ENCODE results near the gene MID1IP1. TPM values are rescaled to one million over a fixed set of nuclear protein-coding genes. Genes with fewer than 3 reads are reported as not detected.

The MID1IP1 gene
- total and polyA plus RNA-seq, 2 of the 13 experiments (the other 11 are each of a cell fraction or from before 2014, with no cell fraction given), result 35.7 to 36.1 TPM

- TF ChIP-seq MAF1 (CRISPR knock-in tag; IDR thresholded peaks at IDR 0.05; ENCODE audit: borderline replicate concordance), result no peak
- no peak for TF ChIP-seq ZBTB38 (CRISPR knock-in tag; IDR thresholded peaks at IDR 0.05)
- peak; percentile 84 for TF ChIP-seq TBX2 (CRISPR knock-in tag; IDR thresholded peaks at IDR 0.05; ENCODE audit: borderline replicate concordance)
- 0 out of 2 replicates have a peak, but pooled peaks have one; percentile 44 for TF ChIP-seq SPEN (CRISPR knock-in tag; IDR thresholded peaks at IDR 0.05; ENCODE audit: low read depth)
- TF ChIP-seq ZNF460 (CRISPR knock-in tag; IDR thresholded peaks at IDR 0.05; ENCODE audit: borderline replicate concordance), result no peak
- TF ChIP-seq, protein P1, sequence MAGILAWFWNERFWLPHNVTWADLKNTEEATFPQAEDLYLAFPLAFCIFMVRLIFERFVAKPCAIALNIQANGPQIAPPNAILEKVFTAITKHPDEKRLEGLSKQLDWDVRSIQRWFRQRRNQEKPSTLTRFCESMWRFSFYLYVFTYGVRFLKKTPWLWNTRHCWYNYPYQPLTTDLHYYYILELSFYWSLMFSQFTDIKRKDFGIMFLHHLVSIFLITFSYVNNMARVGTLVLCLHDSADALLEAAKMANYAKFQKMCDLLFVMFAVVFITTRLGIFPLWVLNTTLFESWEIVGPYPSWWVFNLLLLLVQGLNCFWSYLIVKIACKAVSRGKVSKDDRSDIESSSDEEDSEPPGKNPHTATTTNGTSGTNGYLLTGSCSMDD (CRISPR knock-in tag; IDR thresholded peaks at IDR 0.05), result no peak
- TF ChIP-seq ZNF331 (CRISPR knock-in tag; IDR thresholded peaks at IDR 0.05), result peak; percentile 37; the same call in 1 of the 2 replicates
- peak; percentile 43; the same call in 1 of the 2 replicates for TF ChIP-seq SNAPC2 (CRISPR knock-in tag; IDR thresholded peaks at IDR 0.05)
- TF ChIP-seq, protein P2, sequence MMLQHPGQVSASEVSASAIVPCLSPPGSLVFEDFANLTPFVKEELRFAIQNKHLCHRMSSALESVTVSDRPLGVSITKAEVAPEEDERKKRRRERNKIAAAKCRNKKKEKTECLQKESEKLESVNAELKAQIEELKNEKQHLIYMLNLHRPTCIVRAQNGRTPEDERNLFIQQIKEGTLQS (CRISPR knock-in tag; IDR thresholded peaks at IDR 0.05), result no peak; the same call in 1 of the 2 replicates
- TF ChIP-seq BRD4 (CRISPR knock-in tag; IDR thresholded peaks at IDR 0.05), result no peak
- peak in 1 of 2 experiments; percentile 37; a peak in 1 of 4 replicates for TF ChIP-seq REST (IDR thresholded peaks at IDR 0.05; ENCODE audit: borderline replicate concordance in 1 of 2, low read depth in 1 of 2, low read length in 2 of 2)
- TF ChIP-seq ZNF101 (CRISPR knock-in tag; IDR thresholded peaks at IDR 0.05; ENCODE audit: borderline replicate concordance, low read depth), result no peak
- no peak for TF ChIP-seq CC2D1A (CRISPR knock-in tag; IDR thresholded peaks at IDR 0.05)
- peak; percentile 40 for TF ChIP-seq ZNF781 (CRISPR knock-in tag; IDR thresholded peaks at IDR 0.05; ENCODE audit: borderline replicate concordance, not compliant biosample characterization)
- TF ChIP-seq ZNF496 (CRISPR knock-in tag; IDR thresholded peaks at IDR 0.05; ENCODE audit: insufficient replicate concordance), result no peak
- TF ChIP-seq ZNF441 (CRISPR knock-in tag; IDR thresholded peaks at IDR 0.05; ENCODE audit: borderline replicate concordance), result no peak; the same call in 1 of the 2 replicates
- TF ChIP-seq ZNF672 (CRISPR knock-in tag; IDR thresholded peaks at IDR 0.05), result no peak
- no peak for TF ChIP-seq FOXK2 (IDR thresholded peaks at IDR 0.05)
- TF ChIP-seq, protein P3, sequence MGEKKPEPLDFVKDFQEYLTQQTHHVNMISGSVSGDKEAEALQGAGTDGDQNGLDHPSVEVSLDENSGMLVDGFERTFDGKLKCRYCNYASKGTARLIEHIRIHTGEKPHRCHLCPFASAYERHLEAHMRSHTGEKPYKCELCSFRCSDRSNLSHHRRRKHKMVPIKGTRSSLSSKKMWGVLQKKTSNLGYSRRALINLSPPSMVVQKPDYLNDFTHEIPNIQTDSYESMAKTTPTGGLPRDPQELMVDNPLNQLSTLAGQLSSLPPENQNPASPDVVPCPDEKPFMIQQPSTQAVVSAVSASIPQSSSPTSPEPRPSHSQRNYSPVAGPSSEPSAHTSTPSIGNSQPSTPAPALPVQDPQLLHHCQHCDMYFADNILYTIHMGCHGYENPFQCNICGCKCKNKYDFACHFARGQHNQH (CRISPR knock-in tag; IDR thresholded peaks at IDR 0.05), result no peak; the same call in none of the 2 replicates
- no peak for TF ChIP-seq ZNF124 (CRISPR knock-in tag; IDR thresholded peaks at IDR 0.05)
- peak; percentile 26 for TF ChIP-seq TAF15 (IDR thresholded peaks at IDR 0.05; ENCODE audit: low read depth, low read length, poor library complexity, severe bottlenecking)
- TF ChIP-seq, protein P4, sequence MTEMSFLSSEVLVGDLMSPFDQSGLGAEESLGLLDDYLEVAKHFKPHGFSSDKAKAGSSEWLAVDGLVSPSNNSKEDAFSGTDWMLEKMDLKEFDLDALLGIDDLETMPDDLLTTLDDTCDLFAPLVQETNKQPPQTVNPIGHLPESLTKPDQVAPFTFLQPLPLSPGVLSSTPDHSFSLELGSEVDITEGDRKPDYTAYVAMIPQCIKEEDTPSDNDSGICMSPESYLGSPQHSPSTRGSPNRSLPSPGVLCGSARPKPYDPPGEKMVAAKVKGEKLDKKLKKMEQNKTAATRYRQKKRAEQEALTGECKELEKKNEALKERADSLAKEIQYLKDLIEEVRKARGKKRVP (CRISPR knock-in tag; IDR thresholded peaks at IDR 0.05), result peak in 1 of 2 experiments; percentile 76; a peak in 2 of 4 replicates
These were observed 2.6 kb downstream of the MID1IP1 start (continued) for GRCh38 chrX:38803588-38804431.
